A204.1 (cell line): ENCODE data around the gene NUP98.
"Not testable (repeated sequence)": the region's sequence is repeated elsewhere in the genome, so short reads cannot be mapped to it uniquely, and the experiment has no call there.

Experiments used
- FAIRE-seq: peaks from 2 replicates; lab custom pipeline; 2012; peaks lifted over from hg19 to GRCh38; lab: Jason Lieb, UNC

The NUP98 gene

GRCh38 chr11:3826721-3827120, 29.4 kb upstream of the NUP98 start:
- no peak for FAIRE-seq

GRCh38 chr11:3825473-3826154, 28.3 kb upstream of the NUP98 start:
- no peak for FAIRE-seq

GRCh38 chr11:3824714-3825472, 27.5 kb upstream of the NUP98 start:
- FAIRE-seq = no peak

GRCh38 chr11:3823762-3824506, 26.6 kb upstream of the NUP98 start:
- no peak for FAIRE-seq

GRCh38 chr11:3823303-3823702, 25.9 kb upstream of the NUP98 start:
- no peak for FAIRE-seq

- FAIRE-seq = no peak
Observed at GRCh38 chr11:3822312-3822711, 25.0 kb upstream of the NUP98 start.

- no peak for FAIRE-seq
Observed at GRCh38 chr11:3820971-3821370, 23.6 kb upstream of the NUP98 start.

GRCh38 chr11:3817181-3817800, 19.9 kb upstream of the NUP98 start:
- FAIRE-seq = no peak

- no peak for FAIRE-seq
Observed at GRCh38 chr11:3816673-3817072, 19.3 kb upstream of the NUP98 start.

GRCh38 chr11:3815845-3816244, 18.5 kb upstream of the NUP98 start:
- no peak for FAIRE-seq

GRCh38 chr11:3814832-3815231, 17.5 kb upstream of the NUP98 start:
- not testable (repeated sequence) for FAIRE-seq

- no peak for FAIRE-seq
Observed at GRCh38 chr11:3810951-3811350, 13.6 kb upstream of the NUP98 start.

GRCh38 chr11:3810446-3810845, 13.1 kb upstream of the NUP98 start:
- no peak for FAIRE-seq

GRCh38 chr11:3809624-3809928, 12.2 kb upstream of the NUP98 start:
- FAIRE-seq = no peak

- FAIRE-seq = no peak
Observed at GRCh38 chr11:3808861-3809623, 11.7 kb upstream of the NUP98 start.

GRCh38 chr11:3807909-3808860, 10.8 kb upstream of the NUP98 start, which contains the start of gene PGAP2:
PGAP2 (plus strand) TSS chr11:3808560; CDS start chr11:3811260, 2,700 bp downstream.
- FAIRE-seq = no peak

GRCh38 chr11:3803726-3804495, 6.6 kb upstream of the NUP98 start:
- FAIRE-seq = no peak

GRCh38 chr11:3802011-3802790, 4.8 kb upstream of the NUP98 start:
- no peak for FAIRE-seq

- no peak for FAIRE-seq
Observed at GRCh38 chr11:3799873-3800272, 2.5 kb upstream of the NUP98 start.
